GM12872 (cell line): Measurements from ENCODE around the gene ZNF277.

ENCODE experiments used
- TF ChIP-seq, protein P1 (sequence below): IDR thresholded peaks from 3 replicates; pipeline ENCODE4 v1.5.1; 2011; ENCODE audit warnings: low read depth, mild to moderate bottlenecking, low read length, moderate library complexity; ENCODE audit not compliant: insufficient read depth

ZNF277 gene

GRCh38 chr7:112297681-112298080 is 91.2 kb downstream of the ZNF277 start:
- TF ChIP-seq, protein P1, sequence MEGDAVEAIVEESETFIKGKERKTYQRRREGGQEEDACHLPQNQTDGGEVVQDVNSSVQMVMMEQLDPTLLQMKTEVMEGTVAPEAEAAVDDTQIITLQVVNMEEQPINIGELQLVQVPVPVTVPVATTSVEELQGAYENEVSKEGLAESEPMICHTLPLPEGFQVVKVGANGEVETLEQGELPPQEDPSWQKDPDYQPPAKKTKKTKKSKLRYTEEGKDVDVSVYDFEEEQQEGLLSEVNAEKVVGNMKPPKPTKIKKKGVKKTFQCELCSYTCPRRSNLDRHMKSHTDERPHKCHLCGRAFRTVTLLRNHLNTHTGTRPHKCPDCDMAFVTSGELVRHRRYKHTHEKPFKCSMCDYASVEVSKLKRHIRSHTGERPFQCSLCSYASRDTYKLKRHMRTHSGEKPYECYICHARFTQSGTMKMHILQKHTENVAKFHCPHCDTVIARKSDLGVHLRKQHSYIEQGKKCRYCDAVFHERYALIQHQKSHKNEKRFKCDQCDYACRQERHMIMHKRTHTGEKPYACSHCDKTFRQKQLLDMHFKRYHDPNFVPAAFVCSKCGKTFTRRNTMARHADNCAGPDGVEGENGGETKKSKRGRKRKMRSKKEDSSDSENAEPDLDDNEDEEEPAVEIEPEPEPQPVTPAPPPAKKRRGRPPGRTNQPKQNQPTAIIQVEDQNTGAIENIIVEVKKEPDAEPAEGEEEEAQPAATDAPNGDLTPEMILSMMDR = no peak

GRCh38 chr7:112298543-112299100 is 92.1 kb downstream of the ZNF277 start:
- TF ChIP-seq, protein P1 = no peak

- TF ChIP-seq, protein P1 = no peak
Observed at GRCh38 chr7:112300072-112300471, 93.6 kb downstream of the ZNF277 start.

DNA sequence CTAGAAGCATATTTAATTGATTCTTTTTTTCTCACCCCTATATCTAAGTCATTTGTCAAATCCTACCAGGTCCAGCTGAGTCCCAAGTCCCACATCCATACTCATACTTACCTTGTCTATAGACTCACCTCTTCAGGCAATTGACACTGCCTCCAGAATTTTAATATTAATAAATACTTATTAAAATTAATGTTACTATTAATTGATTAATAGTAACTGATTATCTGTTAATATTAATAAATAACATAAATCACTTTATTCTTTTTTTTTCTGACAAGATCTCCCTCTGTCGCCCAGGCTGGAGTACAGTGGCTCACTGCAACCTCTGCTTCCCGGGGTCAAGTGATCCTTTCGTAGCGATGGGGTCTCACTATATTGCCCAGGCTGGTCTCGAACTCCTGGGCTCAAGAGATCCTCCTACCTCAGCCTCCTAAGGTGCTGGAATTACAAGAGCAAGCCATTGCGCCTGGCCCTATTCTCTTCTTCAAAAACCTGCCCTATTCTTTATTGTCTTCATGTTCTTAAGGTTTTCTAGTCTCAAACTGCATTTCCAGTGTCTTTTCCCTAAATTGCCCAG is 94.4 kb downstream of the ZNF277 start:
- TF ChIP-seq, protein P1 = no peak

- TF ChIP-seq, protein P1 = no peak
Observed at GRCh38 chr7:112302566-112302965, 96.1 kb downstream of the ZNF277 start.

DNA sequence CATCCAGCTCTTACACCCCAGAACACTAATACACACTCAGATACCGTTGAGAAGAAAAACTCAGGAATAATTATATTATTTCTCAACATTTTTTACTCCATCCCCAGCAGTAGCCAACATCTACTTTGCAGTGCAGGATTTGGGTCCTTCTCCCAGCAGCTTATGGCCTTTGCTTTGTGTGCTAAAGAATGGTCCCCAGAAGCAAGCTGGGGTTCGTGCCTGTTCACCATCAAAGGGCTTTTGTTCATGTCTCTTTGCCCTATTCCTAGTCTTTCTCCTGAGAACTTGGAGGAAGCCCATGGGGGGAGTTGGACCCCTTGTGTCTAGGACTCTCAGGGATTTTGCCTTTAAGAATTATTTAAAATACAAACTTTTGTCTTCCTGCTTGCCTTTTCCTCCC is 100.4 kb downstream of the ZNF277 start:
- TF ChIP-seq, protein P1 = no peak

GRCh38 chr7:112307506-112307905 is 101.0 kb downstream of the ZNF277 start:
- TF ChIP-seq, protein P1 = no peak
